HepG2 (cell line): Measurements from ENCODE around the gene STK32C. TPM values are rescaled to one million over a fixed set of nuclear protein-coding genes. Genes with fewer than 3 reads are reported as not detected.
A peak's percentile ranks its signal among the peaks of the same experiment; 100 is the strongest.

ENCODE experiments used
- ELF3 ChIP-seq: IDR thresholded peaks from 2 replicates; pipeline ENCODE4 v1.6.1; 2016; ENCODE audit warnings: missing genetic modification reagents, missing compliant biosample characterization
- HMG20A ChIP-seq: IDR thresholded peaks from 2 replicates; pipeline ENCODE4 v1.6.1; 2016; ENCODE audit warnings: borderline replicate concordance
- IKZF5 ChIP-seq: IDR thresholded peaks from 2 replicates; pipeline ENCODE4 v1.6.1; 2018; ENCODE audit warnings: missing genetic modification reagents, mild to moderate bottlenecking, missing compliant biosample characterization
- MAFF ChIP-seq: IDR thresholded peaks from 2 replicates; pipeline ENCODE4 v1.6.1; 2011; ENCODE audit warnings: low read depth, low read length, improper control_type of control experiment
- MTA1 ChIP-seq: sonication (generic); formaldehyde crosslinking; IDR thresholded peaks from 2 replicates; pipeline ENCODE4 v1.4.0; 2020; ENCODE audit warnings: missing genetic modification reagents, mild to moderate bottlenecking, borderline replicate concordance
- NFE2 ChIP-seq: sonication (generic); formaldehyde crosslinking; IDR thresholded peaks from 2 replicates; pipeline ENCODE4 v1.4.0; 2020; ENCODE audit warnings: missing genetic modification reagents
- NFKB2 ChIP-seq: sonication (generic); formaldehyde crosslinking; IDR thresholded peaks from 2 replicates; pipeline ENCODE4 v1.4.0; 2020; ENCODE audit warnings: missing genetic modification reagents, borderline replicate concordance
- NFRKB ChIP-seq: fragments of 450-650 bp; IDR thresholded peaks from 2 replicates; pipeline ENCODE4 v1.6.1; 2017
- NKX3-1 ChIP-seq: sonication (generic); formaldehyde crosslinking; IDR thresholded peaks from 2 replicates; pipeline ENCODE4 v1.5.0; 2020; ENCODE audit warnings: missing genetic modification reagents
- PHF5A ChIP-seq: IDR thresholded peaks from one replicate; pipeline ENCODE4 v1.6.1; 2018; ENCODE audit warnings: low read depth, missing genetic modification reagents; ENCODE audit not compliant: unreplicated experiment
- RBM39 ChIP-seq: fragments of 200-400 bp; formaldehyde crosslinking; IDR thresholded peaks from one replicate; pipeline ENCODE4 v1.6.1; 2018; ENCODE audit warnings: antibody characterized with exemption, mild to moderate bottlenecking, low read depth, low read length; ENCODE audit not compliant: poor library complexity, severe bottlenecking
- SKIL ChIP-seq: sonication (generic); formaldehyde crosslinking; IDR thresholded peaks from 2 replicates; pipeline ENCODE4 v1.8.0; 2022; ENCODE audit warnings: missing genetic modification reagents, mild to moderate bottlenecking, moderate library complexity, borderline replicate concordance
- SPEN ChIP-seq: sonication (generic); formaldehyde crosslinking; IDR thresholded peaks from 2 replicates; pipeline ENCODE4 v1.5.1; 2020; ENCODE audit warnings: low read depth, mild to moderate bottlenecking, missing genetic modification reagents
- STAT5B ChIP-seq: sonication (generic); formaldehyde crosslinking; IDR thresholded peaks from 2 replicates; pipeline ENCODE4 v1.4.0; 2020; ENCODE audit warnings: missing genetic modification reagents
- TBX2 ChIP-seq: sonication (generic); formaldehyde crosslinking; IDR thresholded peaks from 2 replicates; pipeline ENCODE4 v1.5.0; 2020; ENCODE audit warnings: missing genetic modification reagents, mild to moderate bottlenecking, borderline replicate concordance
- TBX3 ChIP-seq: fragments of 450-650 bp; IDR thresholded peaks from 2 replicates; pipeline ENCODE4 v1.6.1; 2017; ENCODE audit warnings: antibody characterized with exemption, mild to moderate bottlenecking, inconsistent platforms, borderline replicate concordance
- ZFY ChIP-seq: sonication (generic); formaldehyde crosslinking; IDR thresholded peaks from 2 replicates; pipeline ENCODE4 v1.4.0; 2020; ENCODE audit warnings: missing genetic modification reagents
- ZNF10 ChIP-seq: sonication (generic); formaldehyde crosslinking; IDR thresholded peaks from 2 replicates; pipeline ENCODE4 v1.4.0; 2020; ENCODE audit warnings: mild to moderate bottlenecking, low read depth, missing genetic modification reagents, borderline replicate concordance
- ZNF235 ChIP-seq: sonication (generic); formaldehyde crosslinking; IDR thresholded peaks from 2 replicates; pipeline ENCODE4 v1.8.1; 2023; ENCODE audit warnings: mild to moderate bottlenecking, missing genetic modification reagents, borderline replicate concordance
- ZNF251 ChIP-seq: sonication (generic); formaldehyde crosslinking; IDR thresholded peaks from 2 replicates; pipeline ENCODE4 v1.9.0; 2021; ENCODE audit warnings: mild to moderate bottlenecking, missing genetic modification reagents
- ZNF274 ChIP-seq: sonication (generic); formaldehyde crosslinking; IDR thresholded peaks from 2 replicates; pipeline ENCODE4 v1.5.1; 2020; ENCODE audit warnings: mild to moderate bottlenecking, missing genetic modification reagents
- ZNF710 ChIP-seq: sonication (generic); formaldehyde crosslinking; IDR thresholded peaks from 2 replicates; pipeline ENCODE4 v1.5.0; 2020; ENCODE audit warnings: mild to moderate bottlenecking, missing genetic modification reagents, borderline replicate concordance
- ZSCAN31 ChIP-seq: sonication (generic); formaldehyde crosslinking; IDR thresholded peaks from 2 replicates; pipeline ENCODE4 v1.5.0; 2020; ENCODE audit warnings: low read depth, mild to moderate bottlenecking, missing genetic modification reagents
- polyA plus RNA-seq, 8 experiments: library from polyadenylated mRNA; depleted of rRNA in 3 of 8; stranded (reverse) in 7 of 8; unstranded in 1 of 8; fragments of >200 nt; fragmentation: Illumina TruSeq in 4 of 8; extraction: Trizol in 4 of 8; gene quantifications; 2 replicates each; pipeline versions ENCODE4 v1.2.1 to v1.2.3, GENCODE V29; 2011 to 2016; ENCODE audit warnings: low read depth in 4 of 8, missing spikeins in 1 of 8, mixed read lengths in 1 of 8; ENCODE audit not compliant: insufficient read depth in 1 of 8
- total RNA-seq, 5 experiments: library from RNA; depleted of rRNA; stranded (reverse); fragments of >200 nt; fragmentation: Illumina TruSeq; extraction: Trizol; gene quantifications; 2 replicates each; pipeline ENCODE4 v1.2.3, GENCODE V29; 2016; ENCODE audit warnings: low read depth in 1 of 5

STK32C gene
- total and polyA plus RNA-seq, 2 of the 13 experiments (the other 11 are each of a cell fraction or from before 2014, with no cell fraction given), result 10.9 to 19.4 TPM

- TF ChIP-seq ZSCAN31 (CRISPR knock-in tag), result no peak
- TF ChIP-seq STAT5B (CRISPR knock-in tag), result no peak
- TF ChIP-seq IKZF5 (CRISPR knock-in tag), result no peak
- TF ChIP-seq NFE2 (CRISPR knock-in tag), result no peak
- no peak for TF ChIP-seq NKX3-1 (CRISPR knock-in tag)
- 0 out of 2 replicates have a peak, but pooled peaks have one; percentile 29 for TF ChIP-seq ZNF274
- TF ChIP-seq ZNF710 (CRISPR knock-in tag), result no peak
- TF ChIP-seq NFKB2 (CRISPR knock-in tag), result peak; percentile 8; the same call in 1 of the 2 replicates
- no peak for TF ChIP-seq PHF5A
- no peak for TF ChIP-seq SPEN (CRISPR knock-in tag)
- no peak for TF ChIP-seq ELF3 (CRISPR knock-in tag)
- TF ChIP-seq TBX3, result no peak
- no peak; the same call in 1 of the 2 replicates for TF ChIP-seq ZFY (CRISPR knock-in tag)
- peak; percentile 38; the same call in 1 of the 2 replicates for TF ChIP-seq TBX2
- peak; percentile 13 for TF ChIP-seq RBM39
- no peak for TF ChIP-seq HMG20A
- TF ChIP-seq ZNF235 (CRISPR knock-in tag), result no peak
- no peak for TF ChIP-seq ZNF251
- TF ChIP-seq NFRKB, result no peak
- no peak for TF ChIP-seq ZNF10 (CRISPR knock-in tag)
- peak; percentile 25; the same call in 1 of the 2 replicates for TF ChIP-seq MTA1 (CRISPR knock-in tag)
- no peak for TF ChIP-seq MAFF
- no peak for TF ChIP-seq SKIL (CRISPR knock-in tag)
These were observed at the start of gene STK32C (continued) for GRCh38 chr10:132307823-132308586.
